MCF 10A (cell line): ENCODE results near the gene ADGRF5. TPM values are rescaled to one million over a fixed set of nuclear protein-coding genes. Genes with fewer than 3 reads are reported as not detected.

Experiments
- BruUV-seq: library from RNA; stranded (reverse); fragments of 400-500 nt; replicated peaks from 2 replicates; lab custom pipeline; 2021; lab: Mats Ljungman, UMichigan
- CTCF ChIA-PET: fragments of 300-600 bp; sonication (Branson Sonifier 250); formaldehyde crosslinking; extraction: SDS; loops from one replicate; lab custom pipeline; 2021; ENCODE audit warnings: antibody characterized with exemption, inconsistent platforms; lab: Yijun Ruan, JAX
- POLR2A ChIA-PET: fragments of 300-600, 350-650 bp; sonication (Branson Sonifier 250); formaldehyde crosslinking; extraction: SDS; loops from one replicate; lab custom pipeline; 2020; ENCODE audit warnings: antibody characterized with exemption, inconsistent platforms; lab: Yijun Ruan, JAX
- DNase-seq: peaks from one replicate; pipeline ENCODE4 v3.0.0-alpha.2; 2018; ENCODE audit not compliant: unreplicated experiment
- H3K27ac Mint-ChIP-seq: one replicate; pipeline ENCODE4 v1.8.0; 2022; ENCODE audit warnings: mild to moderate bottlenecking, low read depth, mixed read lengths; ENCODE audit not compliant: unreplicated experiment
- H3K27me3 Mint-ChIP-seq: one replicate; pipeline ENCODE4 v1.8.0; 2022; ENCODE audit warnings: mixed read lengths; ENCODE audit not compliant: insufficient read depth, unreplicated experiment
- H3K36me3 Mint-ChIP-seq: one replicate; pipeline ENCODE4 v1.8.0; 2022; ENCODE audit warnings: mild to moderate bottlenecking, moderate library complexity, mixed read lengths; ENCODE audit not compliant: insufficient read depth, unreplicated experiment
- H3K4me1 Mint-ChIP-seq: one replicate; pipeline ENCODE4 v1.8.0; 2022; ENCODE audit warnings: mixed read lengths; ENCODE audit not compliant: insufficient read depth, unreplicated experiment
- H3K4me3 Mint-ChIP-seq: one replicate; pipeline ENCODE4 v1.8.0; 2022; ENCODE audit warnings: mild to moderate bottlenecking, moderate library complexity, mixed read lengths; ENCODE audit not compliant: unreplicated experiment
- H3K9me3 Mint-ChIP-seq: one replicate; pipeline ENCODE4 v1.8.0; 2022; ENCODE audit warnings: mixed read lengths; ENCODE audit not compliant: unreplicated experiment
- intact Hi-C: fragments of 100-400 bp; cut with micrococcal nuclease; formaldehyde crosslinking; loops from 2 replicates; pipeline ENCODE4 v1.14.1; 2022
- total RNA-seq: library from RNA; stranded (reverse); gene quantifications from 2 replicates; pipeline ENCODE4 v1.2.3, GENCODE V29; 2022
- TF ChIP-seq, protein P1 (sequence below): fragments of 200-600 bp; IDR thresholded peaks from one replicate; pipeline ENCODE4 v1.8.0; 2022; ENCODE audit warnings: antibody characterized with exemption, mild to moderate bottlenecking; ENCODE audit not compliant: unreplicated experiment

The ADGRF5 gene
- total RNA-seq, 1 experiment from 2014 or later, result not detected

DNA sequence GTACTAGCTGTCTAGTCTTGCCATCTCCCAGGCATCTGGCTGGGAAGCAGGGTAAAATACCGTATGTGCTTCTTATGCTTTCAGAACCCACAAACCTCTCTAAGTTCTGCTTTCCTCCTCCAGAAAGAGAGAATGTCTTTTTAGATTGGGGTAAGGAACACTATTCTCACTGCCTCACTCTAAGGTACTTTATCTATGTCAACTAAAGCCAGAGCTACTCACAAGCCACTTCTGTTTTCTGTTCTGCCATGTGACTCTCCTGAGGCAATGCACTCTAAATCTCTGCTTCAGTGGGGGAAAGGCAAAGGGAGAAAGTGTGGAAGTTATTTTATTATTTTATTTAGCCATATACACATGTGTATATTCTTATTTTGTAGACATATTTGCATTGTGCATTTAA, 112.9 kb downstream of the ADGRF5 start:
- Mint-ChIP-seq H3K4me1 (no peaks in the 10 kb centered on the region), H3K36me3 (no peaks in the 10 kb centered on the region), H3K4me3 (no peak overlapping the region), H3K9me3 (no peaks in the 10 kb centered on the region), H3K27me3 (no peaks in the 10 kb centered on the region), H3K27ac (no peak overlapping the region)
- POLR2A ChIA-PET, result no interaction called here
- DNase-seq, result no peak
- intact Hi-C loops, result no loop called here
- no TSS peak for BruUV-seq
- CTCF ChIA-PET, result no interaction called here
- TF ChIP-seq, protein P1, sequence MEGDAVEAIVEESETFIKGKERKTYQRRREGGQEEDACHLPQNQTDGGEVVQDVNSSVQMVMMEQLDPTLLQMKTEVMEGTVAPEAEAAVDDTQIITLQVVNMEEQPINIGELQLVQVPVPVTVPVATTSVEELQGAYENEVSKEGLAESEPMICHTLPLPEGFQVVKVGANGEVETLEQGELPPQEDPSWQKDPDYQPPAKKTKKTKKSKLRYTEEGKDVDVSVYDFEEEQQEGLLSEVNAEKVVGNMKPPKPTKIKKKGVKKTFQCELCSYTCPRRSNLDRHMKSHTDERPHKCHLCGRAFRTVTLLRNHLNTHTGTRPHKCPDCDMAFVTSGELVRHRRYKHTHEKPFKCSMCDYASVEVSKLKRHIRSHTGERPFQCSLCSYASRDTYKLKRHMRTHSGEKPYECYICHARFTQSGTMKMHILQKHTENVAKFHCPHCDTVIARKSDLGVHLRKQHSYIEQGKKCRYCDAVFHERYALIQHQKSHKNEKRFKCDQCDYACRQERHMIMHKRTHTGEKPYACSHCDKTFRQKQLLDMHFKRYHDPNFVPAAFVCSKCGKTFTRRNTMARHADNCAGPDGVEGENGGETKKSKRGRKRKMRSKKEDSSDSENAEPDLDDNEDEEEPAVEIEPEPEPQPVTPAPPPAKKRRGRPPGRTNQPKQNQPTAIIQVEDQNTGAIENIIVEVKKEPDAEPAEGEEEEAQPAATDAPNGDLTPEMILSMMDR, result no peak

Other genes starting within 250 kb of the ADGRF5 start
- gene TDRD6, start 234.1 kb downstream of the ADGRF5 start, total RNA-seq, result 0.56 and 0.66 TPM in 2 replicates
- not detected in 2 replicates for gene PLA2G7, start 186.6 kb downstream of the ADGRF5 start, total RNA-seq
- not detected in 2 replicates for gene ANKRD66, start 175.0 kb downstream of the ADGRF5 start, total RNA-seq
- not detected in 2 replicates for gene MEP1A, start 128.5 kb downstream of the ADGRF5 start, total RNA-seq
- 1.3 and 3.5 TPM in 2 replicates for gene ADGRF1, start 120.4 kb upstream of the ADGRF5 start, total RNA-seq